PFSK-1 (cell line): ENCODE results near the gene HAUS3.

Experiments
- POLR2AphosphoS5 ChIP-seq: IDR thresholded peaks from 2 replicates; pipeline ENCODE4 v1.6.1; 2012; ENCODE audit warnings: low read depth, mild to moderate bottlenecking, control low read depth, low read length, moderate library complexity
- REST ChIP-seq, 2 experiments: IDR thresholded peaks; 2 replicates each; pipeline versions ENCODE4 v1.6.1 to v1.8.0; 2011 to 2012; ENCODE audit warnings: low read depth in 2 of 2, low read length in 2 of 2, control low read depth in 1 of 2, inconsistent platforms in 1 of 2, mild to moderate bottlenecking in 1 of 2, moderate library complexity in 1 of 2; ENCODE audit not compliant: insufficient read depth in 1 of 2
- SIN3A ChIP-seq: IDR thresholded peaks from 2 replicates; pipeline ENCODE4 v1.6.1; 2012; ENCODE audit warnings: mild to moderate bottlenecking, low read length, moderate library complexity, borderline replicate concordance; ENCODE audit not compliant: insufficient read depth
- TAF1 ChIP-seq: IDR thresholded peaks from 2 replicates; pipeline ENCODE4 v1.6.1; 2012; ENCODE audit warnings: low read length, control low read depth, borderline replicate concordance; ENCODE audit not compliant: insufficient read depth

- TF ChIP-seq SIN3A: no peak
- no peak for TF ChIP-seq TAF1
- no peak for TF ChIP-seq POLR2AphosphoS5
- no peak for TF ChIP-seq REST (IDR thresholded peaks at IDR 0.05; ENCODE audit: insufficient read depth in 1 of 2, low read depth in 2 of 2, low read length in 2 of 2)
Measured at GRCh38 chr4:2273657-2274319, 31.9 kb upstream of the HAUS3 start.
